ENCODE data around the gene NPRL2. TPM values are rescaled to one million over a fixed set of nuclear protein-coding genes. Genes with fewer than 3 reads are reported as not detected.

The NPRL2 gene
- total RNA-seq, 1 experiment from 2014 or later, result 20.6 TPM

DNA sequence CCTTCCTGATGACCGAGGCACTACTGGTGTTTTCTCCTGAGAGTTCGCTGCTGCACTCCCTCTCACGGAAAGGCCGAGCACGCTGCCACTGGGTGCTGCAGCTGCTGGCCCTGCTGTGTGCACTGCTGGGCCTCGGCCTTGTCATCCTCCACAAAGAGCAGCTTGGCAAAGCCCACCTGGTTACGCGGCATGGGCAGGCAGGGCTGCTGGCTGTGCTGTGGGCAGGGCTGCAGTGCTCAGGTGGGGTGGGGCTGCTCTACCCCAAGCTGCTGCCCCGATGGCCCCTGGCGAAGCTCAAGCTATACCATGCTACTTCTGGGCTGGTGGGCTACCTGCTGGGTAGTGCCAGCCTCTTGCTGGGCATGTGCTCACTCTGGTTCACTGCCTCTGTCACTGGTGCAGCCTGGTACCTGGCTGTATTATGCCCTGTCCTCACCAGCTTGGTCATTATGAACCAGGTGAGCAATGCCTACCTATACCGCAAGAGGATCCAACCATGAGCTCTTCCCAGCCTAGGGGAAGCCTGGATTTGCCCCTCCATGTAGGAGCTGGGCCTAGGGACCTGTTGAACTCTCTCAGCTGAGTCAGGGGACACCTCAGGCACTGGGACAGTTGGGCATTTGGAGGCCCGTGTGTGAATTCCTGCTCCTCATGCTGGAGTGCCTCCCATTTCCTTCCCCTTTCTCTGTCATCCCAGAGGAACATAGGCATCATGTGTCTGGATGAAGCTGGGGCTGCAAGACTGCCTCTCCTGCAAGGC is 2.9 kb upstream of the NPRL2 start:
- Mint-ChIP-seq H3K4me3 (no peak overlapping the region), H3K36me3 (peaks cover 16% of the 10 kb centered on the region), H3K27me3 (ENCODE audit: low read depth) (no peaks in the 10 kb centered on the region), H3K9me3 (no peaks in the 10 kb centered on the region), H3K4me1 (peaks cover 28% of the 10 kb centered on the region), H3K27ac (no peak overlapping the region)
- TF ChIP-seq, protein P1, sequence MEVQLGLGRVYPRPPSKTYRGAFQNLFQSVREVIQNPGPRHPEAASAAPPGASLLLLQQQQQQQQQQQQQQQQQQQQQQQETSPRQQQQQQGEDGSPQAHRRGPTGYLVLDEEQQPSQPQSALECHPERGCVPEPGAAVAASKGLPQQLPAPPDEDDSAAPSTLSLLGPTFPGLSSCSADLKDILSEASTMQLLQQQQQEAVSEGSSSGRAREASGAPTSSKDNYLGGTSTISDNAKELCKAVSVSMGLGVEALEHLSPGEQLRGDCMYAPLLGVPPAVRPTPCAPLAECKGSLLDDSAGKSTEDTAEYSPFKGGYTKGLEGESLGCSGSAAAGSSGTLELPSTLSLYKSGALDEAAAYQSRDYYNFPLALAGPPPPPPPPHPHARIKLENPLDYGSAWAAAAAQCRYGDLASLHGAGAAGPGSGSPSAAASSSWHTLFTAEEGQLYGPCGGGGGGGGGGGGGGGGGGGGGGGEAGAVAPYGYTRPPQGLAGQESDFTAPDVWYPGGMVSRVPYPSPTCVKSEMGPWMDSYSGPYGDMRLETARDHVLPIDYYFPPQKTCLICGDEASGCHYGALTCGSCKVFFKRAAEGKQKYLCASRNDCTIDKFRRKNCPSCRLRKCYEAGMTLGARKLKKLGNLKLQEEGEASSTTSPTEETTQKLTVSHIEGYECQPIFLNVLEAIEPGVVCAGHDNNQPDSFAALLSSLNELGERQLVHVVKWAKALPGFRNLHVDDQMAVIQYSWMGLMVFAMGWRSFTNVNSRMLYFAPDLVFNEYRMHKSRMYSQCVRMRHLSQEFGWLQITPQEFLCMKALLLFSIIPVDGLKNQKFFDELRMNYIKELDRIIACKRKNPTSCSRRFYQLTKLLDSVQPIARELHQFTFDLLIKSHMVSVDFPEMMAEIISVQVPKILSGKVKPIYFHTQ (CRISPR knock-in tag; IDR thresholded peaks at IDR 0.05), result no peak
- TF ChIP-seq ZNF219 (CRISPR knock-in tag; IDR thresholded peaks at IDR 0.05; ENCODE audit: borderline replicate concordance), result no peak
- no peak for TF ChIP-seq NFE2L1 (CRISPR knock-in tag; IDR thresholded peaks at IDR 0.05)
- no peak for TF ChIP-seq MYBL2 (CRISPR knock-in tag; IDR thresholded peaks at IDR 0.05)
- TF ChIP-seq, protein P2, sequence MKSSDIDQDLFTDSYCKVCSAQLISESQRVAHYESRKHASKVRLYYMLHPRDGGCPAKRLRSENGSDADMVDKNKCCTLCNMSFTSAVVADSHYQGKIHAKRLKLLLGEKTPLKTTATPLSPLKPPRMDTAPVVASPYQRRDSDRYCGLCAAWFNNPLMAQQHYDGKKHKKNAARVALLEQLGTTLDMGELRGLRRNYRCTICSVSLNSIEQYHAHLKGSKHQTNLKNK (CRISPR knock-in tag; IDR thresholded peaks at IDR 0.05), result no peak
- no peak for TF ChIP-seq ZNF232 (CRISPR knock-in tag; IDR thresholded peaks at IDR 0.05)
- TF ChIP-seq ZNF671 (CRISPR knock-in tag; IDR thresholded peaks at IDR 0.05), result no peak
- TF ChIP-seq, protein P3, sequence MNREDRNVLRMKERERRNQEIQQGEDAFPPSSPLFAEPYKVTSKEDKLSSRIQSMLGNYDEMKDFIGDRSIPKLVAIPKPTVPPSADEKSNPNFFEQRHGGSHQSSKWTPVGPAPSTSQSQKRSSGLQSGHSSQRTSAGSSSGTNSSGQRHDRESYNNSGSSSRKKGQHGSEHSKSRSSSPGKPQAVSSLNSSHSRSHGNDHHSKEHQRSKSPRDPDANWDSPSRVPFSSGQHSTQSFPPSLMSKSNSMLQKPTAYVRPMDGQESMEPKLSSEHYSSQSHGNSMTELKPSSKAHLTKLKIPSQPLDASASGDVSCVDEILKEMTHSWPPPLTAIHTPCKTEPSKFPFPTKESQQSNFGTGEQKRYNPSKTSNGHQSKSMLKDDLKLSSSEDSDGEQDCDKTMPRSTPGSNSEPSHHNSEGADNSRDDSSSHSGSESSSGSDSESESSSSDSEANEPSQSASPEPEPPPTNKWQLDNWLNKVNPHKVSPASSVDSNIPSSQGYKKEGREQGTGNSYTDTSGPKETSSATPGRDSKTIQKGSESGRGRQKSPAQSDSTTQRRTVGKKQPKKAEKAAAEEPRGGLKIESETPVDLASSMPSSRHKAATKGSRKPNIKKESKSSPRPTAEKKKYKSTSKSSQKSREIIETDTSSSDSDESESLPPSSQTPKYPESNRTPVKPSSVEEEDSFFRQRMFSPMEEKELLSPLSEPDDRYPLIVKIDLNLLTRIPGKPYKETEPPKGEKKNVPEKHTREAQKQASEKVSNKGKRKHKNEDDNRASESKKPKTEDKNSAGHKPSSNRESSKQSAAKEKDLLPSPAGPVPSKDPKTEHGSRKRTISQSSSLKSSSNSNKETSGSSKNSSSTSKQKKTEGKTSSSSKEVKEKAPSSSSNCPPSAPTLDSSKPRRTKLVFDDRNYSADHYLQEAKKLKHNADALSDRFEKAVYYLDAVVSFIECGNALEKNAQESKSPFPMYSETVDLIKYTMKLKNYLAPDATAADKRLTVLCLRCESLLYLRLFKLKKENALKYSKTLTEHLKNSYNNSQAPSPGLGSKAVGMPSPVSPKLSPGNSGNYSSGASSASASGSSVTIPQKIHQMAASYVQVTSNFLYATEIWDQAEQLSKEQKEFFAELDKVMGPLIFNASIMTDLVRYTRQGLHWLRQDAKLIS (CRISPR knock-in tag; IDR thresholded peaks at IDR 0.05; ENCODE audit: borderline replicate concordance), result no peak
- TF ChIP-seq TCF7 (CRISPR knock-in tag; IDR thresholded peaks at IDR 0.05; ENCODE audit: low read depth), result no peak
- TF ChIP-seq, protein P4, sequence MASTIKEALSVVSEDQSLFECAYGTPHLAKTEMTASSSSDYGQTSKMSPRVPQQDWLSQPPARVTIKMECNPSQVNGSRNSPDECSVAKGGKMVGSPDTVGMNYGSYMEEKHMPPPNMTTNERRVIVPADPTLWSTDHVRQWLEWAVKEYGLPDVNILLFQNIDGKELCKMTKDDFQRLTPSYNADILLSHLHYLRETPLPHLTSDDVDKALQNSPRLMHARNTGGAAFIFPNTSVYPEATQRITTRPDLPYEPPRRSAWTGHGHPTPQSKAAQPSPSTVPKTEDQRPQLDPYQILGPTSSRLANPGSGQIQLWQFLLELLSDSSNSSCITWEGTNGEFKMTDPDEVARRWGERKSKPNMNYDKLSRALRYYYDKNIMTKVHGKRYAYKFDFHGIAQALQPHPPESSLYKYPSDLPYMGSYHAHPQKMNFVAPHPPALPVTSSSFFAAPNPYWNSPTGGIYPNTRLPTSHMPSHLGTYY (CRISPR knock-in tag; IDR thresholded peaks at IDR 0.05), result no peak
- TF ChIP-seq EMX1 (CRISPR knock-in tag; IDR thresholded peaks at IDR 0.05), result no peak
- TF ChIP-seq HMGA2 (CRISPR knock-in tag; IDR thresholded peaks at IDR 0.05), result no peak
- TF ChIP-seq ESRRA (CRISPR knock-in tag; IDR thresholded peaks at IDR 0.05; ENCODE audit: borderline replicate concordance), result no peak
- TF ChIP-seq ELF4 (CRISPR knock-in tag; IDR thresholded peaks at IDR 0.05; ENCODE audit: low read depth), result no peak
- TF ChIP-seq, protein P5, sequence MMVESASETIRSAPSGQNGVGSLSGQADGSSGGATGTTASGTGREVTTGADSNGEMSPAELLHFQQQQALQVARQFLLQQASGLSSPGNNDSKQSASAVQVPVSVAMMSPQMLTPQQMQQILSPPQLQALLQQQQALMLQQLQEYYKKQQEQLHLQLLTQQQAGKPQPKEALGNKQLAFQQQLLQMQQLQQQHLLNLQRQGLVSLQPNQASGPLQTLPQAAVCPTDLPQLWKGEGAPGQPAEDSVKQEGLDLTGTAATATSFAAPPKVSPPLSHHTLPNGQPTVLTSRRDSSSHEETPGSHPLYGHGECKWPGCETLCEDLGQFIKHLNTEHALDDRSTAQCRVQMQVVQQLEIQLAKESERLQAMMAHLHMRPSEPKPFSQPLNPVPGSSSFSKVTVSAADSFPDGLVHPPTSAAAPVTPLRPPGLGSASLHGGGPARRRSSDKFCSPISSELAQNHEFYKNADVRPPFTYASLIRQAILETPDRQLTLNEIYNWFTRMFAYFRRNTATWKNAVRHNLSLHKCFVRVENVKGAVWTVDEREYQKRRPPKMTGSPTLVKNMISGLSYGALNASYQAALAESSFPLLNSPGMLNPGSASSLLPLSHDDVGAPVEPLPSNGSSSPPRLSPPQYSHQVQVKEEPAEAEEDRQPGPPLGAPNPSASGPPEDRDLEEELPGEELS (CRISPR knock-in tag; IDR thresholded peaks at IDR 0.05), result no peak
- TF ChIP-seq RELA (CRISPR knock-in tag; IDR thresholded peaks at IDR 0.05; ENCODE audit: borderline replicate concordance), result no peak
- no peak for TF ChIP-seq CBFB (CRISPR knock-in tag; IDR thresholded peaks at IDR 0.05; ENCODE audit: low read depth)
- TF ChIP-seq GABPB1 (CRISPR knock-in tag; IDR thresholded peaks at IDR 0.05), result no peak
- TF ChIP-seq, protein P6, sequence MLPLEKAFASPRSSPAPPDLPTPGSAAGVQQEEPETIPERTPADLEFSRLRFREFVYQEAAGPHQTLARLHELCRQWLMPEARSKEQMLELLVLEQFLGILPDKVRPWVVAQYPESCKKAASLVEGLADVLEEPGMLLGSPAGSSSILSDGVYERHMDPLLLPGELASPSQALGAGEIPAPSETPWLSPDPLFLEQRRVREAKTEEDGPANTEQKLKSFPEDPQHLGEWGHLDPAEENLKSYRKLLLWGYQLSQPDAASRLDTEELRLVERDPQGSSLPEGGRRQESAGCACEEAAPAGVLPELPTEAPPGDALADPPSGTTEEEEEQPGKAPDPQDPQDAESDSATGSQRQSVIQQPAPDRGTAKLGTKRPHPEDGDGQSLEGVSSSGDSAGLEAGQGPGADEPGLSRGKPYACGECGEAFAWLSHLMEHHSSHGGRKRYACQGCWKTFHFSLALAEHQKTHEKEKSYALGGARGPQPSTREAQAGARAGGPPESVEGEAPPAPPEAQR (CRISPR knock-in tag; IDR thresholded peaks at IDR 0.05), result no peak
- ChIA-PET CTCF (interaction anchor here (0.5 to 2.1 kb wide), 9 partner anchors 13 to 214 kb away, joined by 3 to 10 read pairs (median 4); partner anchors contain the start of genes C3orf18, HYAL1 and RASSF1), POLR2A (no interaction called here)
- ATAC-seq (no peak), DNase-seq (ENCODE audit: low spot score) (no peak)

Data from WTC11 (cell line).